GM21515 (cell line): Measurements from ENCODE around the gene CTSA.

Experiments used
- ATAC-seq: cut with Tn5 transposase; IDR thresholded peaks from one replicate; pipeline ENCODE4 v1.9.1; 2021; ENCODE audit not compliant: unreplicated experiment

Gene CTSA

DNA sequence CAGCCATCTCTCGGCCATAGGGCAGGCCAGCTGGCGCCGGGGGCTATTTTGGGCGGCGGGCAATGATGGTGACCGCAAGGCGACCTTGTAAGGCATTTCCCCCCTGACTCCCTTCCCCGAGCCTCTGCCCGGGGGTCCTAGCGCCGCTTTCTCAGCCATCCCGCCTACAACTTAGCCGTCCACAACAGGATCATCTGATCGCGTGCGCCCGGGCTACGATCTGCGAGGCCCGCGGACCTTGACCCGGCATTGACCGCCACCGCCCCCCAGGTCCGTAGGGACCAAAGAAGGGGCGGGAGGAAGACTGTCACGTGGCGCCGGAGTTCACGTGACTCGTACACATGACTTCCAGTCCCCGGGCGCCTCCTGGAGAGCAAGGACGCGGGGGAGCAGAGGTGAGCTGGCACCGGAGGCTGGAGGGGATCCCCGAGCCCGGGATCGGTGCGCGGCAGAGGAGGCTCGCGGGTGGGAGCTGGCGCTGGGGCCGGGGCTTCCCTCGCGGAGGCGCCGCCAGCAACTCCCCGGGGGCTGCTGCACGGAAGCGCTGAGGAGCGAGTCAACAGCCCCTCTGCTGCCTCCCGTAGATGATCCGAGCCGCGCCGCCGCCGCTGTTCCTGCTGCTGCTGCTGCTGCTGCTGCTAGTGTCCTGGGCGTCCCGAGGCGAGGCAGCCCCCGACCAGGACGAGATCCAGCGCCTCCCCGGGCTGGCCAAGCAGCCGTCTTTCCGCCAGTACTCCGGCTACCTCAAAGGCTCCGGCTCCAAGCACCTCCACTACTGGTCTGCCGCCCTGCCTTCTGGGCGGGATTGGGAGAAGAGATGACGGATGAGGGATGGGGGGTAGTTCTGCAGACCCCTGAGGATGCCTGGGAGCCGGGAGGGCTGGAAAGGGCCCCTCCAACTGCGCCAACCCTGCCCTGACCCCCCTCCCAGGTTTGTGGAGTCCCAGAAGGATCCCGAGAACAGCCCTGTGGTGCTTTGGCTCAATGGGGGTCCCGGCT lies at the start of gene CTSA, which contains the start of gene NEURL2:
Gene CTSA, plus strand, starts transcription at position 351 of the 999 bp plus-strand sequence. Its CDS starts 234 bp downstream, at position 585.
Gene NEURL2, minus strand, starts transcription at position 224 of the 999 bp plus-strand sequence. Its CDS starts 217 bp downstream, at position 7.
- peak; percentile 60 for ATAC-seq

DNA sequence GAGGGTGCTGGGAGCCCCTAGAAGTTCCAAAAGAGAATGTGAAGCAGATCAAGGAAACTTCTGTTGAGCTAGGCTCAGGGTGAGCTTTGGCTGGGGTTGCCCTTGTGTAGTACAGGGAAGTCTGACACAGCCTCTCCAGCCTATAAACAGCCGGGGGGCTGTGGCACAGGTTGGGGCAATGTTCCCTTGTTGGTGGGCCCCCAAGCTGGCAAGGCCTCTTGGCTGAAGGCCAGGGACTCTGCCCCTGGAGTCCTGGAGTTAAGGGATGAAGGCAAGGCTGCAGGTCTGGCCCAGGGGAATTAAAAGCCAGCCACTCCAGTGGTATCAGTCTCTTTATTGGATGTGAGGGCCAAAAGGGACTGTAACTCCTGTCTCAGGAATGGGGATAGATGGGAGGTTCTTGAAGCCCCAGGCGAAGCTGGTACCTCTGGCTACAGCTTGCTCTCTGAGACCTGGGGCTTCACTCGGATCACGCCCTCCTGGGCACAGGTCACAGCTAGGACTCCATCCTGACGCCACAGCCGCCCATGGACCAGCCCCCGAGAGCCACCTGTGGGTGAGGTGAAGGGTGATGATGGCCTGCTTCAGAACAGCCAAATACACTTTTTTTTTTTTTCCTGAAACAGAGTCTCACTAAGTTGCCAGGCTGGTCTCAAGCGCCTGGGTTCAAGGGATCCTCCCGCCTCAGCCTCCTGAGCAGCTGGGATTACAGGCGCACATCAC lies 49.6 kb upstream of the CTSA start:
- no peak for ATAC-seq

DNA sequence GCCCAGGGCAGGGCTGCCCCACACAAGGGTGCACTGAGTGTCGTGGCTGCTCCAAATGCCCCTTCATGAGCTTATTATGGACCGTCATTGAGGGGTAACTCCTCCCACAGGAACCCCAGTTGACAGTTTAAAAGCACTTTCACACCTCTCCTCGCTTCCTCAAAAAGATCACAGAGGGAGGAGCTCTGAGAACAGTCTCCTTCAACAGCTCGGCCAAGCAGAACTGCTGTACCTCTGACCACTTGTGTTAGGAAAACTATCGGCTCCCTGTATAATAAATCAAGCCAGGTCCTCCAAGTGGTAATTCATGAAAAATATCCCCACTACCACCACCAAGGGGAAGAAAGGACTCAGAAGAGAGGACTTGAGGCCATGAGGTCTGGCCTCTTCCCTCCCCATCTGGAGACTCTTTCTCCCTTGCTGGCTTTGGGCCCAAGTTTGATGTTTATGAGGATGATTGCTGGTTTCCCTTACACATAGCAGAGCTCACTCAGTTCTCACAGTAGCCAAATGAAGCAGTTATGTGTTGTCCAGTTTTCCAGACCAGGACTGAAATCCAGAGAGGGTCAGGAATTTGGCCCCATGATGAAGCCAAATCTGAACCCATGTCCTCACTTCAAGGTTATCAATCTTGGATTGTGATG lies 48.8 kb upstream of the CTSA start:
- no peak for ATAC-seq

DNA sequence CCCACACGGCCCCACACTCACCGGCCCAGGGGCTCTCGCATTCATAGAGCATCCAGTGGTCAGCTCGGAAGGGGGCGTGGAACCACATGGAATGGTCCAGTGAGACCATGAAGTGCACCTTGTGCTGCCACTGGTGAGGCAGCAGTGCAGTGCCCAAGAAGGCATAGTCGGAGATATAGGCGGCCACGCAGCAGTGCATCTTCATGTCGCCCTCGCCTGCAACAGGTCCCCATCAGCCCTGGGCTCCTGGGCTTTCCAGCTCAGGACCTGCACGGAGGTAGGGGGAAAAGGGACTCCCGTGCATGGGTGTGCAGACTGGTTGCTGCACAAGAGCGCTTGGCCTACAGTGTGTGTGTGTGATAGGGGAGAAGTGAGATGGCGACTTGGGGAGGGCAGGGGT lies 47.6 kb upstream of the CTSA start:
- no peak for ATAC-seq

DNA sequence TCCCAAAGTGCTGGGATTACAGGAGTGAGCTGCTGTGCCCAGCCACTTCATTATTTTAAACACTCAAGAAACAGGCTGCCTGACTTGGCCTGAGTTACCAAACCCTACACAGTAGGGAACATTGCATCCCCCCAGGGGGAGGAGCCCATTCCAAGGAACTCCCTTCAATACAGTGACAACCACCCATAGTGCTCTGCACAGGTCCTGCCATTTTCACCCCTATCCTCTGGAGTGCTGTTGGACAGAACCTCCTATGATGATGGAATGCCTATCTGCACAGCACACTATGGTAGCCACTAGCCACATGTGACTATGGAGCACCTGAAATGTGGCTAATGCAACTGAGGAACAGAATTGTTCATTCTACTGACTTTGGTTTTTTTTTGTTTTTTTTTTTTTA lies 45.7 kb upstream of the CTSA start:
- ATAC-seq, result no peak

DNA sequence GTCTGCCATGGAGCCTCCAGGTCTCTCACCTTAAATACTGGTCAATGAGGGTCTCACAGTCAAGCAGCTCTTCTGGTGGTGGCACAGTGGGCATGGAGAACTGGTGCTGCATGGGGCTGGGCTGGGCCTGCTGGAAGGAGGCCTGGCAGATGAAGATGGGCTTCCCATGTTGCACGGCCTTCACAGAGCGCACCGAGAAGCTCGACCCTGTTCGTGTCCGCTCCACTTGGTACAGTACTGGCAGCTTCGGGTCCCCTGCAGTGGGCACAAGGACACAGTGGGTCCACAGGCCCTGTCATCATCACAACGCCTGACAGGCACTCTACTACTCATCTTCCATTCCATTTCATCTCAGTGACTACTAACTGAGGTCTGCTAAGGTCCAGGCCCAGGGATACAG lies 42.7 kb upstream of the CTSA start:
- no peak for ATAC-seq

DNA sequence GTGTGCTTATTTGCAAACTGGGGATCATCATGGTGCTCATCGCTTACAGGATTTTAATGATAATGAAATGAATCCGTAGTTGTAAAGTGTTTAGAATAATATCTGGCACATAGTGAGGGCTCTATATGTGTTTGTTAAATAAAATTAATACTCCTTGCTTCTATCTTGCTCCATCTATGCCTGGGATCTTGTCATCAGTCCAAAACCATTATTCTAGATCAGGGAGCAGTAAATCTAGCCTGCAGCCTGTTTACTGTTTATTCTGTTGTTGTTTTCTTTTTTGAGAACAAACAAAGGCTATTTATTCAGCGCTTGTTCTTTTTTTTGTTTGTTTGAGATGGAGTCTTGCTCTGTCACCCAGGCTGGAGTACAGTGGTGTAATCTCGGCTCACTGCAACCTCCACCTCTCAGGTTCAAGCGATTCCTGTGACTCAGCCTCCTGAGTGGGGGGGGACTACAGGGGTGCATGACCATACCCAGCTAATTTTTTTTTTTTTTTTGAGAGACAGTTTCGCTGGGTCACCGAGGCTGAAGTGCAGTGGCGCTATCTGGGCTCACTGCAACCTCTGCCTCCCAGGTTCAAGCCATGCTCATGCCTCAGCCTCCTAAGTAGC lies 42.1 kb upstream of the CTSA start:
- no peak for ATAC-seq

DNA sequence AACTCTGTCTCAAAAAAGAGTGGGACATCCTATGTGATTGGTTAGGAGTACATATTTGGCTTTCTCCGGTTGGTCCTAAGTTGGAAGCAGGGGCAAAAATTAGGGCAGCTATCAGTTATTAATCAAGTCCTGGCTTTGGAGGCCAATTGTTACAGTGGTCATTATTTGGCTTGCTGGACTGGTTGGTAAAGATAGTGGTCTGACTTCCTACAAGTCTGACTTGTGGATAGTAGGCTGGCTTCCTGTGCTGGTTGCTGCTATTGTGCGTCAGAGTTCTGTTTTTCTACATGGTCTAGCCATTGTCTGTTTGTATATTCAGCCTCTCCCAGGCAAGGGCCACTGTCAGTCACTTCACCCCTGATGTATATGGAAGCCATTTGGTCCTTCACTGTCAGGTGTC lies 40.9 kb upstream of the CTSA start:
- no peak for ATAC-seq

DNA sequence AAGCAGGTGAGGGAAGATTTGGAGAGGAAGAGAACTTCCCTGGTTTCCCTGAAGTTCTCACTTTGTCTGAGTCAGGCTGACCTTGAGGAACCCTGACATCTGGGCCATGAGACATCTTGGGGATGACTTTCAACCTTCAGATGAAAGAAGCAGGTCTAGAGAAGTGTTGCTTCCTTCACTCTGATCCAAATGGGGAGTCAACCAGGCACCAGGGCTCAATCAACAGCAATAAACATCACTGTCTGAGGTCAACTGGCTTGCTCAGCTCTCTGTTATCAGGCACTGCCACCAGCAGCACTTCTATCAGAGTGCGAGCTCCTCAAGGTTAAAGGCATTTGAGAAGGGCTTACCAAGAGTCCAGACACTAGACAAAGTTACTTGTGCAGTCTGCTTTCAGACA lies 40.2 kb upstream of the CTSA start:
- no peak for ATAC-seq

DNA sequence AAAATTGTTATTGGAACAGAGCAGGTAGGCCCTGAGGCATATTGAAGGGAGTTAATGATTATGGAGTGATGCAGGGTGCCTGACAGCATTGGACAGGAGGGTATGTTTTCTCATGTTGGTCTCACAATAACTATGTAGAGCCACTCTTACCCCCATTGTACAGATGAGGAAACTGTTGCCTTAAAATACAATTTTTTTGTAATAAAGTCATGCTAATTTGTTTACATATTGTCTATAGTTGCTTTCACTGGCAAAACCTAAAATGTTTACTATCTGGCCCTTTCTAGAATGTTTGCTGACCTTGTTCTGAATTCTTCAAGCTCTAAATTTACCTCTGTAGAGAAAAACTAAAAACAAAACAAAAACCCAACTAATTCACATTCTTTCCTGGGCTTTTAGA lies 39.6 kb upstream of the CTSA start:
- no peak for ATAC-seq

DNA sequence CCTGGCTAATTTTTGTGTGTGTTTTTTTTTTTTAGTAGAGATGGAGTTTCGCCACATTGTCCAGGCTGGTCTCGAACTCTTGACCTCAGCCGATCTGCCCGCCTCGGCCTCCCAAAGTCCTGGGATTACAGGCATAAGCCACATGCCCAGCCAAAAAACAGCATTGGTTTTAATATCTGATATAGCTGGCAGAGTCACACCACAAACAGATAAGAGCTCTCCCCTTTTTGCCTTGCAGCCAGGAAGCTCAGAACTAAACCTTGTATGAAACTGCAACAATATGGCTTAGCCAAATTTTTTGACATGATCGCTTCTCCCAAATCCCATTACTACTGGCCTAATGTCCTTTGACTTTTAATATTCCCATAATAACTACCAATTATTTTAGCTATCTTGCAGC lies 38.8 kb upstream of the CTSA start:
- ATAC-seq, result no peak

DNA sequence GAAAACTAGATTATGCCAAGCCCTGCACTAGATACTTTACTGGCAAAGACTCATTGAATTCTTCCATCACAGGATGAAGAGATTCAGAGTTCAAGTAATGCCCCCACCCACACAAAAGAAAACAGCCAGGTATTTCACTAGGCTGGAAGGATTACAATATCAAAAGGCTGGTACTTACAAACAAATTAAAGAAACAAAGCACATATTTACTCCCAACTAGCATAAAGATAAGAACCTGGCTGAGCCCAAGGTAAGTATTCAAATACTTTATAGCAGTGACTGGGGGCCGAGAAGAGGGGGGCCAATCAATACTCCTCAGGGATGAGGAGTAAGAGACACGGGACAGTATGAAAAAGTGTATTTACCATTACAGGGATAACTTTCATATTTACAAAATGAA lies 37.7 kb upstream of the CTSA start:
- no peak for ATAC-seq

DNA sequence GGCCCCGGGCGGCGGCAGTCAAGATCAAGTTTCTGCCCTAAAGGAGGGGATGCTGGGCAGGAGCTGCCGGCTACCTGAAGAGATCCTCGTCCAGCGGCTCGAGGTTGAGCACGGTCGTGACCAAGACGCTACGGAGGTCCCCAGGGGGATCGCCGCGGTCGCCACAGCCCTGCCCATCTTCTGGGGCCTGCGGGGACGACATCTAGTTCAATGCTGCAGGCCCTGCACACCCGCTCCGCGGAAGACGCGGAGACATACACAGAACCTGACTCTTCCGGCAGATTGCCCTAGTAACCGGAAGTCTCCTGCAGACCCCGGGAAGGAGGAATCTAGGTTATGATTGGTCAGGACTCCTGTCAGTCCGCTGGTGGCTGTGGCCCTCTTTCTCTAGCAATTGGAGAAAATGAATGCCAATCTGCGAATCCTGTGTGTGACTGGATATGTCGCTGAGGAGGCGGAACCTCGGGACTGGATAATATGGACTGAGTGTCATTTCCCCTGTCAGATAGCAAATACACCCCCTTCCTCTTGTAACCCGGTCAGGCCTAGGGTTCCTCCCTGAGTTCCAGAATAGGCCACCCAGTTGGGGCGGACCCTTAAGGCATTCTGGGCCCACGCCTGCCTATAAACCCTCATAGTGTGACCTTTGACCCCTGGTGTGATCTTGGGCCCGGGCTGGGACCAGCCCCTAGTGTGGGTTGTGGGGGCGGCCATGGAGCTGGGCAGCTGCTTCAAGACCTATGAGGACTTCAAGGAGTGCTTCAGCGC lies 33.8 kb upstream of the CTSA start, which contains the start of the genes ACOT8 and ZSWIM3:
Gene ACOT8, minus strand, starts transcription at position 279 of the 768 bp plus-strand sequence. Its CDS starts 77 bp downstream, at position 202.
Gene ZSWIM3, plus strand, starts transcription at position 501 of the 768 bp plus-strand sequence. Its CDS starts 212 bp downstream, at position 713.
- ATAC-seq, result peak; percentile 93

DNA sequence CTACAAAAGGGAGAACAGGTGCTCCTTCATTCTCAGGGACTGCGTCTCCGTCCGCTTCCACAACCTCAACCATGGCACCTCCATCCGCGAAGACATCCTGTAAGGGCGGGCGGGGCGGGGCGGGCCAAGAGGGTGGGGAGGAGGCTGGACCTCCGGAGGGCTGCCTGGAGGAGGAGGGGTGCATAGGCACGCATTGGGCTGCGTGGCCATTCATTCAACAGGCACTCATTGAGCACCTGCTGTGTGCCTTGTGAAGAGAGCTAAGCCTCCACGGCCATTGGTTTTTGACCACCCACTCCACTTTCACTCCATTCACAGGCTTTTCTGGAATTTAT lies 33.3 kb upstream of the CTSA start:
- ATAC-seq, result peak; percentile 30

DNA sequence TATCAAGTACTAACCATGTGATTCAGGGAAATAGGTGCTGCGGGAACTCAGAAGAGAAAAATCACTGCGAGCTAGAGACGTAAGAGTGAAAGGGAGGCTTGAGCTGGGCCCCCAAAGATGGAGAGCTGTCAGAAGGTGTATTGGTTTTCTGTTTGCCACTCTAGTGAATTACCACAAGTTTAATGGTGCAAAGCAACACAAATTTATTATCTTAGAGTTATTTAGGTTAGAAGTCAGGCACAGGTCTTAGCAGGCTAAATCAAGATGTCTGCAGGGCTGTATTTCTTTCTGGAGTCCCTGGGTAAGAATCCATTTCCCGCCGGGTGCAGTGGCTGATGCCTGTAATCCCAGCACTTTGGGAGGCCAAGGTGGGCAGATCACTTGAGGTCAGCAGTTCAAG lies 31.2 kb upstream of the CTSA start:
- ATAC-seq, result no peak

DNA sequence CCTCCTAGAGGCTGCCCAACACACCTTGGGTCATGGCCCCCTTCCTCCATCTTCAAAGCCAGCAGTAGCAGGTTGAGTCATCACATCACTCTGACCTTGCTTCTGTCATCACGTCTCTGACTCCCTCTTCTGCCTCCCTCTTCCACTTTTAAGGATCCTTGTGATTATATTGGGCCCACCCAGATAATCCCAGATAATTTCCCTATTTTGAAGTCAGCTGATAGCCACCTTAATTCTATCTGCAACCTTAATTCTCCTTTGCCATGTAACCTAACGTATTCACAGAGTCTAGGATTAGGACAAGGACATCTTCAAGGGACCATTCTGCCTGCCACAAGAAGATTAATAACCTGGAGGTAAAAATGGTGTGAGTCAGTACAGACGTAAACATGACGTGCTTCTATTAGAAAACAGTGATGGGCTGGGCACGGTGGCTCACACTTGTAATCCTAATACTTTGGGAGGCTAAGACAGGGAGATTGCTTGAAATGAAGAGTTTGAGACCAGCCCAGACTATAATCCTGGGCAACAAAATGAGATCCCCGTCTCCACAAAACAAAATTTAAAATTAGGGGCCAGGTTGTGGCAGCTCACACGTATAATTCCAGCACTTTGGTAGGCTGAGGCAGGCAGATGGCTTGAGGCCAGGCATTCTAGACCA lies 30.4 kb upstream of the CTSA start:
- no peak for ATAC-seq

DNA sequence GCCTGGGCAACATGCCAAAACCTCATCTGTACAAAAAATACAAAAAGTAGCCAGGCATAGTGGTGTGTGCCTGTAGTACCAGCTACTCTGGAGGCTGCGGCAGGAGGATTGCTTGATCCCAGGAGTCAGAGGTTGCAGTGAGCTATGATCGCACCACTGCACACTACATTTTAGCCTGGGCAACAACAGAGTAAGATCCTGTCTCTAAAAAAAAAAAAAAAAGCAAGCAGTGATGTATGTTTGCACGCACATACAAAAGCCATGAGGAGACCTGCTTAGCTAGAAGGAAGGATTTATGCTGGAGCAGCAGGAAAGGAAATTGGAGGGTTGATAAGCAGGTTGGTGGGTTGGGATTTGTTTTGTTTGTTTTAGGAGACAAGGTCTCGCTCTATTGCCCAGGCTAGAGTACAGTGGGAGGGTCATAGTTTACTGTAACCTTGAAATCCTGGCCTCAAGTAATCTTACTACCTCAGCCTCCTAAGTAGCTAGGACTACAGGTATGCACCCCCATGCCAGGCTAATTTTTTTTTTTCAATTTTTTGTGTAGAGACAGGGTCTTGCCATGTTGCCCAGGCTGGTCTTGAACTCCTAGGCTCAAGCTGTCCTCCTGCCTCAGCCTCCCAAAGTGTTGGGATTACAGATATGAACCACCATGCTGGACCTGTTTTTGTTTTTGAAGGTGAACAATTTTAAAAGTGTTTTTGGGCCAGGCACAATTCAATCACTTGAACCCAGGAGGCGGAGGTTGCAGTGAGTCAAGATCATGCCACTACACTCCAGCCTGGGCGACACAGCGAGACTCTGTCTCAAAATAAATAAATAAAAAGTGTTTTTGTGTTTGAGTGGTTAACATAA lies 29.7 kb upstream of the CTSA start:
- ATAC-seq, result no peak

DNA sequence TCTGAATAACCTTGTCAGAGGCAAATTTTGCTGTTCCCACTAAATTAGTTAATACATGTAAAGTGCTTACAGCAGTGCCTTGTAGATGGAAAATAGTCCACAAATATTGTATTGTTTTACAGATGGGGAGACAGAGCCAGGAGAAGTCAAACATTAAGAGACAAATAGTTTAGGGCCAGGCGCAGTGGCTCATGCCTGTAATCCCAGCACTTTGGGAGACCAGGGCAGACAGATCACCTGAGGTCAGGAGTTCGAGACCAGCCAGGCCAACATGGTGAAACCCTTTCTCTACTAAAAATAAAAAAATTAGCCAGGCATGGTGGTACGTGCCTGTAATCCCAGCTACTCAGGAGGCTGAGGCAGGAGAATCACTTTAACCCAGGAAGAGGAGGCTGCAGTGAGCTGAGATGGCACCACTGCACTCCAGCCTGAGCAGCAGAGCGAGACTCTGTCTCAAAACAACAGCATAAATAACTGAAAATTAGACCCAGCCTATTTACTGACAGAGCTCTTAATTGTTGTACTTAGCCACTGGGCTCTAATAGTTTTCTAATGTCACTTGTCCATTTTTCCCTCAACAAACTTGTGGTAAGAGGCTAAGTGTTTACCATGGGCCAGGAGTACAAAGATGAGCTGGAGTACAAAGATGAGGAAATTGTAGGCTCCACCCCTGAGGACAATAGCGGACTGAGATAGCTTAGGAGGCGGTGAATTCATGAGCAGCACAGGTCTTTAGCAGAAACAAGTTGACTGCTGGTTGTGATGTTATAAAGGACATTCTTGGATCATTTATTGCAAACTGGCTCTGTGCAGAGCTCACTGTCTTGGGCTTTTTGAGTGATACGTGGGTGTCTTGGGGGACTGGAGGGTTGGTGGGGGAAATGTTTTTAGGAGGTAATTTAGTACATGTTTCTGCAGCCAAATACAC lies 27.3 kb upstream of the CTSA start:
- no peak for ATAC-seq
